ENCODE results near the gene CORIN. TPM values are rescaled to one million over a fixed set of nuclear protein-coding genes. Genes with fewer than 3 reads are reported as not detected.

CORIN gene
- polyA plus RNA-seq, 2 of the 4 experiments (the other 2 are of a cell fraction) = 0.03 TPM; not detected in 1

DNA sequence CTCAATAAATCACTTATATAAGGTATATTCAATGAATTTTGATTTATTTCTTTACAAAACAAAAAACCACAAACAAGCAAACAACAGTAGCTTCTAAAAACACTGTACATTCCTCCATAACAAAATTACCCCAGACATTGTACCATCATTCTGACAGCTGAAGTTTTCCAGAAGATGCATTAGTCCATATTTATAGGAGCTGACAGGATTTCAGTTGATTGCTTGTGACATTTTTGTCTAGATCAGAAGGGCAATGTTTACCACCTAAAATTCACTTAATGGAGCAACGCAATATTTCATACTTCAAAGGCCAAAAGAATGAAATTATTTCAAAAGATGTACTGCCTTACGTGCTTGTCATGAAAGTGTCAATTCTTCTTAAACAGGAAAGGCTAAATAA lies 185.8 kb downstream of the CORIN start:
- CTCF ChIA-PET = no interaction called here
- H3K9me3 ChIP-seq = no peaks in the 10 kb centered on the region
- no peaks in the 10 kb centered on the region for H3K4me1 ChIP-seq
- no peak for FAIRE-seq
- H3K27ac ChIP-seq = no peak overlapping the region
- WGBS (ENCODE audit: missing lambda C conversion rate) = 0% methylated on average over 2 of the region's 2 CpGs
- no peak for DNase-seq (ENCODE audit: low read depth in 1 of 2, low spot score in 1 of 2)
- no peak for ATAC-seq
- POLR2A ChIA-PET = no interaction called here
- no peak overlapping the region for H3K4me3 ChIP-seq
- TF ChIP-seq MAFK (IDR thresholded peaks at IDR 0.05; ENCODE audit: partially characterized antibody) (no peak), RFX5 (IDR thresholded peaks at IDR 0.05) (no peak), BHLHE40 (IDR thresholded peaks at IDR 0.05; ENCODE audit: low read depth, low read length) (no peak), KDM5A (IDR thresholded peaks at IDR 0.05) (no peak), EHF (CRISPR knock-in tag; IDR thresholded peaks at IDR 0.05) (no peak), ESRRA (IDR thresholded peaks at IDR 0.05; ENCODE audit: borderline replicate concordance, low read length) (no peak), NR3C1 (IDR thresholded peaks at IDR 0.05) (no peak), CBX8 (IDR thresholded peaks at IDR 0.05) (no peak), MAZ (IDR thresholded peaks at IDR 0.05; ENCODE audit: borderline replicate concordance, low read depth, low read length) (no peak)
- TF ChIP-seq, protein P1, sequence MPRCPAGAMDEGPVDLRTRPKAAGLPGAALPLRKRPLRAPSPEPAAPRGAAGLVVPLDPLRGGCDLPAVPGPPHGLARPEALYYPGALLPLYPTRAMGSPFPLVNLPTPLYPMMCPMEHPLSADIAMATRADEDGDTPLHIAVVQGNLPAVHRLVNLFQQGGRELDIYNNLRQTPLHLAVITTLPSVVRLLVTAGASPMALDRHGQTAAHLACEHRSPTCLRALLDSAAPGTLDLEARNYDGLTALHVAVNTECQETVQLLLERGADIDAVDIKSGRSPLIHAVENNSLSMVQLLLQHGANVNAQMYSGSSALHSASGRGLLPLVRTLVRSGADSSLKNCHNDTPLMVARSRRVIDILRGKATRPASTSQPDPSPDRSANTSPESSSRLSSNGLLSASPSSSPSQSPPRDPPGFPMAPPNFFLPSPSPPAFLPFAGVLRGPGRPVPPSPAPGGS (IDR thresholded peaks at IDR 0.05) = no peak
- TF ChIP-seq, protein P2, sequence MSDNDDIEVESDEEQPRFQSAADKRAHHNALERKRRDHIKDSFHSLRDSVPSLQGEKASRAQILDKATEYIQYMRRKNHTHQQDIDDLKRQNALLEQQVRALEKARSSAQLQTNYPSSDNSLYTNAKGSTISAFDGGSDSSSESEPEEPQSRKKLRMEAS (IDR thresholded peaks at IDR 0.05) = no peak
- TF ChIP-seq, protein P3, sequence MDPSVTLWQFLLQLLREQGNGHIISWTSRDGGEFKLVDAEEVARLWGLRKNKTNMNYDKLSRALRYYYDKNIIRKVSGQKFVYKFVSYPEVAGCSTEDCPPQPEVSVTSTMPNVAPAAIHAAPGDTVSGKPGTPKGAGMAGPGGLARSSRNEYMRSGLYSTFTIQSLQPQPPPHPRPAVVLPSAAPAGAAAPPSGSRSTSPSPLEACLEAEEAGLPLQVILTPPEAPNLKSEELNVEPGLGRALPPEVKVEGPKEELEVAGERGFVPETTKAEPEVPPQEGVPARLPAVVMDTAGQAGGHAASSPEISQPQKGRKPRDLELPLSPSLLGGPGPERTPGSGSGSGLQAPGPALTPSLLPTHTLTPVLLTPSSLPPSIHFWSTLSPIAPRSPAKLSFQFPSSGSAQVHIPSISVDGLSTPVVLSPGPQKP (IDR thresholded peaks at IDR 0.05; ENCODE audit: low read depth, low read length) = no peak
- no peak overlapping the region for H3K4me2 ChIP-seq

DNA sequence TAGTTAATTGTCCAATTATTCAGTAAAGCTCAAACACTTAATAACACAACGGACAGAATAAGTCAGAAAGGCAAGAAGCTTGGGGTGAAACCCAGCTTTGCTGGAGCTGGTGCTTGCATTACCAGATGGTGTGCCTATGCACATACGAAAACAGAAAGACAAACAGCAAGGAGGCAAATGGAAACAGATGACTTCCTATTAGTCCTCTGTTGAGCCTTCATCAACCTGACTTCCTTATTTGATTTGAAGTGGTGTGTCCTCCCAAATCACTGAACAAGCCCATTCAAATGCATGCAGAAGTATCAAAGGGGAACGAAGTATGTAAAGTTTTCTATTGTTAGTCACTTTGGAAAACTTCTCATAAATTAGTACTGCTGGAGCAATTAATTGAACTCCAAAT lies 186.6 kb downstream of the CORIN start:
- no peak overlapping the region for H3K4me2 ChIP-seq
- no peak for FAIRE-seq
- no peak overlapping the region for H3K4me3 ChIP-seq
- DNase-seq (ENCODE audit: low read depth in 1 of 2, low spot score in 1 of 2) = no peak
- H3K9me3 ChIP-seq = no peaks in the 10 kb centered on the region
- ATAC-seq = no peak
- ChIA-PET CTCF (interaction anchor here (1.0 kb wide), 1 partner anchor 18 kb away, joined by 3 read pairs; no protein-coding TSS in a partner anchor), POLR2A (no interaction called here)
- TF ChIP-seq POLR2A (IDR thresholded peaks at IDR 0.05; ENCODE audit: low read length) (no peak), CHD2 (IDR thresholded peaks at IDR 0.05; ENCODE audit: low read length, partially characterized antibody) (no peak), RFX5 (IDR thresholded peaks at IDR 0.05) (no peak), MAZ (IDR thresholded peaks at IDR 0.05; ENCODE audit: borderline replicate concordance, low read depth, low read length) (no peak), NPAS2 (CRISPR knock-in tag; IDR thresholded peaks at IDR 0.05; ENCODE audit: borderline replicate concordance) (no peak), TFCP2L1 (CRISPR knock-in tag; IDR thresholded peaks at IDR 0.05) (no peak), JUN (IDR thresholded peaks at IDR 0.05) (no peak), HDAC2 (IDR thresholded peaks at IDR 0.05) (no peak), EHF (CRISPR knock-in tag; IDR thresholded peaks at IDR 0.05) (no peak), HOXB13 (CRISPR knock-in tag; IDR thresholded peaks at IDR 0.05; ENCODE audit: low read depth) (no peak), HOXA7 (CRISPR knock-in tag; IDR thresholded peaks at IDR 0.05) (no peak), PHF8 (IDR thresholded peaks at IDR 0.05; ENCODE audit: borderline replicate concordance, low read depth) (no peak), ZC3H11A (IDR thresholded peaks at IDR 0.05) (no peak), SMC3 (IDR thresholded peaks at IDR 0.05) (no peak)
- TF ChIP-seq, protein P4, sequence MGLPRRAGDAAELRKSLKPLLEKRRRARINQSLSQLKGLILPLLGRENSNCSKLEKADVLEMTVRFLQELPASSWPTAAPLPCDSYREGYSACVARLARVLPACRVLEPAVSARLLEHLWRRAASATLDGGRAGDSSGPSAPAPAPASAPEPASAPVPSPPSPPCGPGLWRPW (IDR thresholded peaks at IDR 0.05) = no peak
- no peaks in the 10 kb centered on the region for H3K4me1 ChIP-seq
- H3K27ac ChIP-seq = no peak overlapping the region
- 2% methylated on average over 3 of the region's 3 CpGs for WGBS (ENCODE audit: missing lambda C conversion rate)

DNA sequence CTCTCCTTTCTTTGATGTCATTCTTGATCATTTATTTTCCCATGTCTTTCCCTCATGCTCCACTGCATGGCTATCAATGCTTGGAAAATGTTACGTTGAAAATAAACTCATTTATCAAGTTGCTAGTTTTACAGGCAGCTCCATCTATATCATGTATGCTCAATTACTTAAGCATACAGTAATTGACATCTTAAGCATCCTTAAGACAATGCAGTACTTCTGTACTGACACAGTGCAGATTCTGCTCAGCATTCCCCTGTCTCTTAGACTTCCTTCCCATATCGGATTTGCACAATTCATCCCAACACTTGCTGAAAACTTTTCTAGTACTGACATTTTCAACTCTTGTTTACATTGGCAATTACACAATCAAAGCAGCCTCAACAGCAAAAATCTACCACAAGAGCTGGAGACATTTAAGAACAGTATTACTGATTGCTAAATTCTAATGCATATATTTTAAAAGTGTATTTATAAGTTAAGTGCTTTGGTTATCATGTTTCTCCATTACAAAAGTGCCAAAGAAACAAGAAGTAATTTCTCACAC lies 187.2 kb downstream of the CORIN start:
- CTCF ChIA-PET = interaction anchor here (1.0 kb wide), 2 partner anchors 19 to 186 kb away, joined by 3 read pairs; no protein-coding TSS in a partner anchor
- FAIRE-seq (no peak), ATAC-seq (no peak), DNase-seq (ENCODE audit: low read depth in 1 of 2, low spot score in 1 of 2) (no peak)
- POLR2A ChIA-PET = no interaction called here
- 2% methylated on average over 2 of the region's 2 CpGs for WGBS (ENCODE audit: missing lambda C conversion rate)
- no peak overlapping the region for H3K27ac ChIP-seq
- H3K9me3 ChIP-seq = no peaks in the 10 kb centered on the region
- no peak overlapping the region for H3K4me2 ChIP-seq
- no peak overlapping the region for H3K4me3 ChIP-seq
- no peaks in the 10 kb centered on the region for H3K4me1 ChIP-seq
- TF ChIP-seq RCOR1 (IDR thresholded peaks at IDR 0.05; ENCODE audit: low read depth, low read length) = no peak
- TF ChIP-seq CHD4 (IDR thresholded peaks at IDR 0.05; ENCODE audit: borderline replicate concordance) = no peak
- TF ChIP-seq, protein P5, sequence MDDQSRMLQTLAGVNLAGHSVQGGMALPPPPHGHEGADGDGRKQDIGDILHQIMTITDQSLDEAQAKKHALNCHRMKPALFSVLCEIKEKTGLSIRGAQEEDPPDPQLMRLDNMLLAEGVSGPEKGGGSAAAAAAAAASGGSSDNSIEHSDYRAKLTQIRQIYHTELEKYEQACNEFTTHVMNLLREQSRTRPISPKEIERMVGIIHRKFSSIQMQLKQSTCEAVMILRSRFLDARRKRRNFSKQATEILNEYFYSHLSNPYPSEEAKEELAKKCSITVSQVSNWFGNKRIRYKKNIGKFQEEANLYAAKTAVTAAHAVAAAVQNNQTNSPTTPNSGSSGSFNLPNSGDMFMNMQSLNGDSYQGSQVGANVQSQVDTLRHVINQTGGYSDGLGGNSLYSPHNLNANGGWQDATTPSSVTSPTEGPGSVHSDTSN (IDR thresholded peaks at IDR 0.05) = no peak
- TF ChIP-seq, protein P6, sequence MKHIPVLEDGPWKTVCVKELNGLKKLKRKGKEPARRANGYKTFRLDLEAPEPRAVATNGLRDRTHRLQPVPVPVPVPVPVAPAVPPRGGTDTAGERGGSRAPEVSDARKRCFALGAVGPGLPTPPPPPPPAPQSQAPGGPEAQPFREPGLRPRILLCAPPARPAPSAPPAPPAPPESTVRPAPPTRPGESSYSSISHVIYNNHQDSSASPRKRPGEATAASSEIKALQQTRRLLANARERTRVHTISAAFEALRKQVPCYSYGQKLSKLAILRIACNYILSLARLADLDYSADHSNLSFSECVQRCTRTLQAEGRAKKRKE (CRISPR knock-in tag; IDR thresholded peaks at IDR 0.05; ENCODE audit: low read depth) = no peak
- no peak for TF ChIP-seq EHF (CRISPR knock-in tag; IDR thresholded peaks at IDR 0.05)
- no peak for TF ChIP-seq JUN (IDR thresholded peaks at IDR 0.05)
